H1 (cell line): ENCODE results near the gene STX4. TPM values are rescaled to one million over a fixed set of nuclear protein-coding genes. Genes with fewer than 3 reads are reported as not detected.

ENCODE experiments used
- CTCF ChIA-PET: fragments of 300-600 bp; sonication (Branson Sonifier 250); formaldehyde crosslinking; loops from one replicate; lab custom pipeline; 2021; ENCODE audit not compliant: partially characterized antibody; lab: Charles Lee
- POLR2A ChIA-PET: fragments of 300-600 bp; sonication (Branson Sonifier 250); formaldehyde crosslinking; loops from one replicate; lab custom pipeline; 2021; ENCODE audit warnings: inconsistent platforms; ENCODE audit not compliant: partially characterized antibody; lab: Charles Lee
- DNase-seq, 2 experiments: peaks; one replicate each; pipeline versions ENCODE4 v3.0.0 to v3.0.0-alpha.2; 2010 to 2022; ENCODE audit warnings: low spot score in 2 of 2, low read depth in 1 of 2, mixed read lengths in 1 of 2
- FAIRE-seq: peaks from 2 replicates; lab custom pipeline; 2011; peaks lifted over from hg19 to GRCh38; lab: Jason Lieb, UNC
- H2AFZ ChIP-seq: 2 replicates; pipeline ENCODE4 v1.8.1; 2012; ENCODE audit warnings: low read length, inconsistent platforms
- H2AK5ac ChIP-seq: 2 replicates; pipeline ENCODE4 v1.6.1; 2013; ENCODE audit warnings: low read depth, low read length
- H2BK120ac ChIP-seq: replicated peaks from 2 replicates; pipeline ENCODE3; 2013; ENCODE audit warnings: low read depth, low read length, inconsistent platforms
- H2BK12ac ChIP-seq: 2 replicates; pipeline ENCODE4 v1.6.1; 2013; ENCODE audit warnings: low read depth, low read length
- H2BK15ac ChIP-seq: 2 replicates; pipeline ENCODE4 v1.6.1; 2013; ENCODE audit warnings: low read length
- H2BK20ac ChIP-seq: 2 replicates; pipeline ENCODE4 v1.6.1; 2013; ENCODE audit warnings: low read length
- H2BK5ac ChIP-seq: 2 replicates; pipeline ENCODE4 v1.6.1; 2013; ENCODE audit warnings: low read depth, low read length
- H3K14ac ChIP-seq: 2 replicates; pipeline ENCODE4 v1.6.1; 2013; ENCODE audit warnings: inconsistent platforms; ENCODE audit not compliant: insufficient read length
- H3K18ac ChIP-seq: 2 replicates; pipeline ENCODE4 v1.6.1; 2013; ENCODE audit warnings: low read length; ENCODE audit errors: extremely low read depth
- H3K23ac ChIP-seq: 2 replicates; pipeline ENCODE4 v1.6.1; 2013; ENCODE audit warnings: inconsistent platforms; ENCODE audit not compliant: insufficient read length
- H3K23me2 ChIP-seq: 2 replicates; pipeline ENCODE4 v1.6.1; 2013; ENCODE audit warnings: low read depth, low read length
- H3K27ac ChIP-seq: 2 replicates; pipeline ENCODE4 v1.6.1; 2011; ENCODE audit warnings: low read depth, low read length, inconsistent platforms
- H3K27me3 ChIP-seq, 4 experiments: replicated peaks in 1 of 4; 1 replicate in 1 of 4; 2 replicates in 3 of 4; pipeline versions ENCODE4 v1.6.1 to v1.8.1; 2011 to 2013; ENCODE audit warnings: low read length in 3 of 4, mild to moderate bottlenecking in 3 of 4, inconsistent platforms in 2 of 4, mixed read lengths in 2 of 4, moderate library complexity in 1 of 4; ENCODE audit not compliant: control insufficient read depth in 3 of 4, insufficient read depth in 3 of 4; ENCODE audit errors: extremely low read depth in 1 of 4
- H3K36me3 ChIP-seq, 4 experiments: 2 replicates each; pipeline versions ENCODE4 v1.6.1 to v1.8.1; 2011 to 2013; ENCODE audit warnings: mild to moderate bottlenecking in 4 of 4, low read length in 3 of 4, moderate library complexity in 2 of 4, control low read depth in 1 of 4, inconsistent platforms in 1 of 4; ENCODE audit not compliant: insufficient read depth in 4 of 4, control insufficient read depth in 2 of 4
- H3K4ac ChIP-seq: replicated peaks from 2 replicates; pipeline ENCODE3; 2013; ENCODE audit warnings: low read length, low read depth, mixed read lengths, inconsistent platforms; ENCODE audit not compliant: insufficient read length
- H3K4me1 ChIP-seq, 4 experiments: replicated peaks in 1 of 4; 1 replicate in 1 of 4; 2 replicates in 3 of 4; pipeline versions ENCODE4 v1.6.1 to v1.8.1; 2011 to 2013; ENCODE audit warnings: low read length in 3 of 4, inconsistent platforms in 2 of 4, mixed read lengths in 1 of 4; ENCODE audit not compliant: insufficient read depth in 4 of 4, control insufficient read depth in 3 of 4
- H3K4me2 ChIP-seq, 2 experiments: 2 replicates each; pipeline versions ENCODE4 v1.6.1 to v1.8.1; 2011 to 2013; ENCODE audit warnings: low read depth in 2 of 2, low read length in 2 of 2, control low read depth in 1 of 2, inconsistent platforms in 1 of 2, mild to moderate bottlenecking in 1 of 2; ENCODE audit not compliant: insufficient read depth in 1 of 2
- H3K4me3 ChIP-seq, 4 experiments: fragments of 200-600, 300-600 bp in 1 of 4; sonication (generic), shearing (Covaris generic), sonication (Bioruptor Twin) in 1 of 4; 2 replicates each; pipeline versions ENCODE4 v1.5.1 to v1.8.1; 2011 to 2016; ENCODE audit warnings: low read length in 4 of 4, low read depth in 3 of 4, control low read depth in 2 of 4, inconsistent platforms in 2 of 4, mild to moderate bottlenecking in 2 of 4, mixed read lengths in 1 of 4, moderate library complexity in 1 of 4; ENCODE audit not compliant: insufficient read depth in 2 of 4; ENCODE audit errors: extremely low read depth in 1 of 4
- H3K56ac ChIP-seq: replicated peaks from 2 replicates; pipeline ENCODE3; 2013; ENCODE audit warnings: low read depth, mild to moderate bottlenecking, mixed read lengths, low read length, inconsistent platforms; ENCODE audit not compliant: insufficient read length
- H3K79me1 ChIP-seq: 2 replicates; pipeline ENCODE4 v1.6.1; 2013; ENCODE audit warnings: low read depth, low read length, control low read depth
- H3K79me2 ChIP-seq, 2 experiments: 2 replicates each; pipeline versions ENCODE4 v1.6.1 to v1.8.1; 2012 to 2013; ENCODE audit warnings: low read length in 2 of 2, mild to moderate bottlenecking in 2 of 2, inconsistent platforms in 1 of 2; ENCODE audit not compliant: insufficient read depth in 2 of 2, control insufficient read depth in 1 of 2
- H3K9ac ChIP-seq, 4 experiments: replicated peaks in 1 of 4; 1 replicate in 1 of 4; 2 replicates in 3 of 4; pipeline versions ENCODE4 v1.6.1 to v1.8.1; 2011 to 2013; ENCODE audit warnings: low read depth in 3 of 4, low read length in 3 of 4, control low read depth in 2 of 4, mild to moderate bottlenecking in 2 of 4, moderate library complexity in 2 of 4, inconsistent platforms in 1 of 4; ENCODE audit errors: extremely low read depth in 1 of 4
- H3K9me3 ChIP-seq, 2 experiments: 2 replicates each; pipeline versions ENCODE4 v1.6.1 to v1.8.1; 2012 to 2013; ENCODE audit warnings: mild to moderate bottlenecking in 2 of 2, moderate library complexity in 2 of 2, control low read depth in 1 of 2, inconsistent platforms in 1 of 2, low read depth in 1 of 2, low read length in 1 of 2, mixed read lengths in 1 of 2; ENCODE audit not compliant: insufficient read depth in 2 of 2
- H4K20me1 ChIP-seq, 2 experiments: replicated peaks in 1 of 2; 2 replicates each; pipeline versions ENCODE3 to v1.8.1; 2011 to 2013; ENCODE audit warnings: inconsistent platforms in 2 of 2, low read length in 2 of 2, mild to moderate bottlenecking in 1 of 2; ENCODE audit not compliant: insufficient read depth in 2 of 2, control insufficient read depth in 1 of 2
- H4K5ac ChIP-seq: 2 replicates; pipeline ENCODE4 v1.6.1; 2013; ENCODE audit warnings: low read length, low read depth, mixed read lengths, inconsistent platforms; ENCODE audit not compliant: insufficient read length
- H4K8ac ChIP-seq: 2 replicates; pipeline ENCODE4 v1.8.0; 2013; ENCODE audit warnings: mild to moderate bottlenecking, moderate library complexity, low read length, inconsistent platforms; ENCODE audit not compliant: insufficient read depth; ENCODE audit errors: extremely low read depth
- H4K91ac ChIP-seq: replicated peaks from 2 replicates; pipeline ENCODE3; 2013; ENCODE audit warnings: low read length, mixed read lengths, inconsistent platforms; ENCODE audit not compliant: insufficient read length
- BRCA1 ChIP-seq: IDR thresholded peaks from 2 replicates; pipeline ENCODE4 v1.6.1; 2012; ENCODE audit warnings: low read depth, low read length, improper control_type of control experiment
- CEBPB ChIP-seq: IDR thresholded peaks from 2 replicates; pipeline ENCODE4 v1.6.1; 2012; ENCODE audit warnings: low read depth, low read length
- CHD1 ChIP-seq: IDR thresholded peaks from 2 replicates; pipeline ENCODE4 v1.6.1; 2012; ENCODE audit warnings: low read depth, low read length, improper control_type of control experiment
- CHD2 ChIP-seq: IDR thresholded peaks from 2 replicates; pipeline ENCODE4 v1.6.1; 2012; ENCODE audit warnings: low read length, improper control_type of control experiment
- HDAC6 ChIP-seq: IDR thresholded peaks from one replicate; pipeline ENCODE4 v1.7.1; 2012; ENCODE audit warnings: low read depth, mild to moderate bottlenecking, inconsistent platforms, low read length, moderate library complexity
- KDM1A ChIP-seq: fragments of 200-600, 300-600 bp; sonication (generic); IDR thresholded peaks from 2 replicates; pipeline ENCODE4 v1.7.1; 2016; ENCODE audit warnings: mild to moderate bottlenecking, low read length, borderline replicate concordance
- POU5F1 ChIP-seq: IDR thresholded peaks from 2 replicates; pipeline ENCODE4 v1.6.1; 2011; ENCODE audit warnings: low read depth, mild to moderate bottlenecking, low read length, moderate library complexity
- SIRT6 ChIP-seq: IDR thresholded peaks from one replicate; pipeline ENCODE4 v1.7.1; 2012; ENCODE audit warnings: low read length, inconsistent platforms
- TBP ChIP-seq: IDR thresholded peaks from 2 replicates; pipeline ENCODE4 v1.6.1; 2011; ENCODE audit warnings: low read depth, low read length, improper control_type of control experiment
- TEAD4 ChIP-seq: IDR thresholded peaks from 2 replicates; pipeline ENCODE4 v1.6.1; 2012; ENCODE audit warnings: low read depth, low read length, inconsistent platforms, mixed read lengths
- YY1 ChIP-seq: IDR thresholded peaks from 2 replicates; pipeline ENCODE4 v1.6.1; 2011; ENCODE audit warnings: low read depth, mild to moderate bottlenecking, low read length
- WGBS, 2 experiments: shearing (Covaris generic) in 1 of 2; methylation state at CpG; one replicate each; pipeline versions ENCODE4 v1.1.6 to v1.1.7; 2013 to 2015; ENCODE audit warnings: low lambda C conversion rate in 2 of 2, mixed read lengths in 2 of 2, inconsistent platforms in 1 of 2, low coverage in 1 of 2, missing lambda C conversion rate in 1 of 2; ENCODE audit not compliant: insufficient replicate concordance in 2 of 2, insufficient coverage in 1 of 2, insufficient read length in 1 of 2; ENCODE audit errors: extremely low coverage in 1 of 2, missing lambda C conversion rate in 1 of 2; 5-methylcytosine and 5-hydroxymethylcytosine counted together
- polyA plus RNA-seq, 7 experiments: library from polyadenylated mRNA; depleted of rRNA in 3 of 7; stranded (reverse) in 5 of 7; unstranded in 2 of 7; fragments of >200 nt in 5 of 7; fragments of 200-250 nt in 2 of 7; gene quantifications; 1 replicate in 5 of 7; 2 replicates in 1 of 7; 4 replicates in 1 of 7; pipeline versions ENCODE4 v1.2.1 to v1.2.3, GENCODE V29; 2011 to 2013; ENCODE audit warnings: missing spikeins in 2 of 7, mixed read lengths in 2 of 7
- total RNA-seq: library from RNA; stranded (reverse); fragmentation: NEBNext Ultra II Directional; extraction: Animal tissue kit (Norgen Biotek cat#: 25700); gene quantifications from 2 replicates; pipeline ENCODE4 v1.2.1, GENCODE V29; 2021

The STX4 gene
- total and polyA plus RNA-seq, 2 of the 8 experiments (the other 6 are each of a cell fraction or from before 2014, with no cell fraction given), result 25.8 to 32.3 TPM

DNA sequence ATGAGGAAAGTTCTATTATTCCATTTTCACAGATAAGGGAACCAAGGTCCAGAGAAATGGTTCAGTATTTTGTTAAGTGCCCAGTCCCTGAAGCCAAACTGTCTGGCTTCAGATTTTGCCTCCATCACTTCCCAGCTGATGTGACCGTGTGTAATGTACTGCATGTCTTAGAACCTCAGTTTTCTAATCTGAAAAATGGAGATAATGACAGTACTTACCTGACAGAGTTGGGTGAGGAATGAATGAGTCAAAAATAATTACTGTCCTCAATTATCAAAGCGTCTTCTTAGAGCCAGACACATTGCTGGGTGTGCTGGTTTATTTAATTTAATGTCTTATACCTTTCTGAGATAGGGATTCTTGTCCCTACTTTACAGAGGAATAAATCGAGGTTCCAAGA is 34.0 kb downstream of the STX4 start:
- Histone ChIP-seq H4K20me1 (peaks cover 0 to 12% of the 10 kb centered on the region in 2 experiments), H2BK120ac (no peak overlapping the region), H4K5ac (no peak overlapping the region), H3K23ac (no peak overlapping the region), H3K4me2 (no peak overlapping the region), H3K23me2 (peaks cover 1% of the 10 kb centered on the region; the same call in 1 of the 2 replicates), H4K91ac (no peak overlapping the region), H4K8ac (no peak overlapping the region), H2BK5ac (no peak overlapping the region), H3K4me1 (peaks cover 0 to 1% (median 0%) of the 10 kb centered on the region in 4 experiments; a peak in 2 of 7 replicates), H2BK15ac (no peak overlapping the region), H3K79me1 (peaks cover 13% of the 10 kb centered on the region; the same call in 1 of the 2 replicates), H3K4ac (no peak overlapping the region), H3K27ac (no peak overlapping the region), H3K9me3 (no peaks in the 10 kb centered on the region), H3K27me3 (no peaks in the 10 kb centered on the region), H2BK12ac (no peak overlapping the region), H3K79me2 (peaks cover 10 to 50% of the 10 kb centered on the region in 2 experiments), H3K14ac (no peak overlapping the region), H3K18ac (no peak overlapping the region), H2BK20ac (no peak overlapping the region), H3K9ac (no peak overlapping the region), H3K56ac (no peak overlapping the region), H3K36me3 (peaks cover 0 to 11% (median 4%) of the 10 kb centered on the region in 4 experiments; a peak in 4 of 8 replicates), H3K4me3 (no peak overlapping the region), H2AFZ (no peak overlapping the region), H2AK5ac (no peak overlapping the region)
- no peak for FAIRE-seq
- ChIA-PET POLR2A (interaction anchor here (1.4 to 1.8 kb wide), 2 partner anchors 14 to 112 kb away, joined by 4 read pairs; no protein-coding TSS in a partner anchor), CTCF (interaction anchor here (0.7 to 2.0 kb wide), 6 partner anchors 16 to 114 kb away, joined by 3 to 10 read pairs (median 4); partner anchors contain the start of gene HSD3B7)
- 90% methylated on average over 3 of the region's 3 CpGs; no CpG with 5 or more reads in 1 of the 2 experiments for WGBS, 2 experiments
- no peak for DNase-seq
- no peak for TF ChIP-seq TEAD4
- TF ChIP-seq BRCA1, result no peak
- TF ChIP-seq CEBPB, result no peak
- no peak for TF ChIP-seq KDM1A
- TF ChIP-seq TBP, result no peak
- TF ChIP-seq CHD1, result no peak
- no peak for TF ChIP-seq YY1
- TF ChIP-seq HDAC6, result no peak
- TF ChIP-seq POU5F1, result no peak
- TF ChIP-seq SIRT6, result no peak
- TF ChIP-seq CHD2, result no peak
